22Rv1 (cell line): ENCODE data around the gene CDK5RAP3.

ENCODE experiments used
- H3K27ac ChIP-seq: fragments of 450-650 bp; 2 replicates; pipeline ENCODE4 v1.5.1; 2017
- ZFX ChIP-seq: fragments of 450-650 bp; IDR thresholded peaks from 2 replicates; pipeline ENCODE4 v1.6.1; 2017; ENCODE audit warnings: antibody characterized with exemption, borderline replicate concordance
- TF ChIP-seq, protein P1 (sequence below): fragments of 450-650 bp; IDR thresholded peaks from 2 replicates; pipeline ENCODE4 v1.5.1; 2017; ENCODE audit warnings: mild to moderate bottlenecking

CDK5RAP3 gene

DNA sequence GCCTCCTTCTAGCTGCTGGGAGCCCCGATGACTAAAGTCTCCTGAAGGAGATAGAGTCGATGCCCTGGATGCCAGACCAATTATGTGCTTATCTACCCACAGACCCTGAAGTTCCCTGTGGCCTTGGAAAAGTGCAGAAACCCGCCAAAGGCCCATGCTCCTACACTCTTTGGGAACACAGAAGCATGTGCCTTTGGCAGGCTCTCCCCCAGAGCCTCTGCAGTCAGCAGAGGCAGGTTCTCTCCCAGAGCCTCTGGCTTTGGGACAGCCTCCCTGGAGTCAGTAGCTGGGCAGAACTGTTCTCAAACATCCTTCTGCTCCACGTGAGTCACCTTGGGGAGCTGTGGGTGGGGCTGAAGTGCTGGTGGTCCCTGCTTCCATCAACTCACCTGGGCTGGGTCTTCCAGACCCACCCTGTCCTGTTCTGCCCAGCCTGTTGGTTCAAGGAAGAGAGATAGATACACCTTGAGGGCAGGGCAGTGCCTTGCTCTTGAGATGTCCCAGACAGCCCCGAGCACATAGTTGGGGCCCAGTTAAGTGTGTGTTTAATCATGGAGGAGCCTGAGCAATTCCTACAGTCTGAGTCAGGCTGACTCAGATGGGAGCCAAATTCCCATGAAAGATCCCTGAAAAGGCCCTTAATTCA, 3.2 kb upstream of the CDK5RAP3 start:
- no peak for TF ChIP-seq ZFX
- TF ChIP-seq, protein P1, sequence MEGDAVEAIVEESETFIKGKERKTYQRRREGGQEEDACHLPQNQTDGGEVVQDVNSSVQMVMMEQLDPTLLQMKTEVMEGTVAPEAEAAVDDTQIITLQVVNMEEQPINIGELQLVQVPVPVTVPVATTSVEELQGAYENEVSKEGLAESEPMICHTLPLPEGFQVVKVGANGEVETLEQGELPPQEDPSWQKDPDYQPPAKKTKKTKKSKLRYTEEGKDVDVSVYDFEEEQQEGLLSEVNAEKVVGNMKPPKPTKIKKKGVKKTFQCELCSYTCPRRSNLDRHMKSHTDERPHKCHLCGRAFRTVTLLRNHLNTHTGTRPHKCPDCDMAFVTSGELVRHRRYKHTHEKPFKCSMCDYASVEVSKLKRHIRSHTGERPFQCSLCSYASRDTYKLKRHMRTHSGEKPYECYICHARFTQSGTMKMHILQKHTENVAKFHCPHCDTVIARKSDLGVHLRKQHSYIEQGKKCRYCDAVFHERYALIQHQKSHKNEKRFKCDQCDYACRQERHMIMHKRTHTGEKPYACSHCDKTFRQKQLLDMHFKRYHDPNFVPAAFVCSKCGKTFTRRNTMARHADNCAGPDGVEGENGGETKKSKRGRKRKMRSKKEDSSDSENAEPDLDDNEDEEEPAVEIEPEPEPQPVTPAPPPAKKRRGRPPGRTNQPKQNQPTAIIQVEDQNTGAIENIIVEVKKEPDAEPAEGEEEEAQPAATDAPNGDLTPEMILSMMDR, result no peak

GRCh38 chr17:47968836-47969235, 2.1 kb upstream of the CDK5RAP3 start:
- no peak overlapping the region for H3K27ac ChIP-seq
- no peak for TF ChIP-seq ZFX
- TF ChIP-seq, protein P1, result no peak

More for the DNA sequence above, 3.2 kb upstream of the CDK5RAP3 start:
- no peak overlapping the region for H3K27ac ChIP-seq

DNA sequence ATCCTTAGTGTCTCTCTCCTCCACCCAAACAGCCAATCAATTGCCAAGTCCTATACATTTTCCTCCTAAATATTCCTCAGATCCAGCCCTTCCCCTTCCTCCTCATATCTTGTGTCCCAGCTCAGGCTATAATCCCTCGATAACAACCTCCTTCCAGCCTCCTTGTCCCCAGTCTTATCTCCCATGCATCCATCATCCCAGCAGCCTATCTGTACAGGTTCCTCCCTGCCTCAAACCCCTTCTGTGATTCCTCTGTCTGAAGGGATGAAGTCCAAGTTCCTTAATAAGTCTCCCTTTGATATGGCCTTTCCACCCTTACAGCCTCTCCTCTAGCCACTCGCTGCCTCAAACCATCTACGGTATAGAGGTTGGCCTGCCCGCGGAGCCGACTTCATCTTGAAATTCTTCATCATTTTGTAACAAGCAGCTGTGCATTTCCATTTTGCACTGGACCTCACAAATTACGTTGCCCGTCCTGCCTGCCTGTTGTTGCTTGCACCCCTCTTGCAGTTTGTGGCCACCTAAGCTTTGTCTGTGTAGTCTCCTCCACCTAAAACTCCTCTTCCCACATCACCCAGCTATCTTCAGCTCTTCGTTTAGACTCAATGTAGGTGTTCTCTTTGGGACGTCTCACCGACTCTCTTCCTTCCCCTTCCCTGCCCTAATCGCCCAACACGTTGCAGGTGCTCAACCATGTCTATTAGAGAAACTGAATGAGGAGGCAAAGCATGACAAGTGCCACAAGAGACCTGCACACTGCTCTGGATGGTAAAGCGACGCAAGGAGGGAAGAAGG, 786 bp upstream of the CDK5RAP3 start:
- H3K27ac ChIP-seq, result 0 out of 2 replicates have a peak overlapping the region, but pooled peaks have one; percentile 76

GRCh38 chr17:47973541-47973940, 2.6 kb downstream of the CDK5RAP3 start:
- no peak for TF ChIP-seq ZFX
- TF ChIP-seq, protein P1, result no peak
- H3K27ac ChIP-seq, result no peak overlapping the region

More for the DNA sequence above, 786 bp upstream of the CDK5RAP3 start:
- TF ChIP-seq, protein P1, result no peak
- no peak for TF ChIP-seq ZFX

DNA sequence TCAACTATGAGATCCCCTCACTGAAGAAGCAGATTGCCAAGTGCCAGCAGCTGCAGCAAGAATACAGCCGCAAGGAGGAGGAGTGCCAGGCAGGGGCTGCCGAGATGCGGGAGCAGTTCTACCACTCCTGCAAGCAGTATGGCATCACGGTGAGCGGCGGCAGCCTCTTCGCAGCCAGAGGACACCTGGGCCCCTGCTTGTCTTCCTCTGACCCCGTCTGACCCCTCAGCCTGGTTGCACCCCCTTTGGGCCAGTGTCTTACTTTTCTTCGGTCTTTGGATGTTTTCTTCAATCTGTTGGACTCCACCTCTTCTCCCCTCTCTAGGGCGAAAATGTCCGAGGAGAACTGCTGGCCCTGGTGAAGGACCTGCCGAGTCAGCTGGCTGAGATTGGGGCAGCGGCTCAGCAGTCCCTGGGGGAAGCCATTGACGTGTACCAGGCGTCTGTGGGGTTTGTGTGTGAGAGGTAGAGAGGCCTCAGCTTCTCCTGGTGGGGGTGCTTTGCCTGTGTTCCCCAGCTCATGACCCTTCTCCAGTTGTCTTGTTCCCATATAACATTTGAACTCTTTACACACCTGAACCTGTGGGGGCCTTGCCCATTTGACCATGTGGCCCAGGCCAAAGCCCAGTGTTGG, 4.4 kb downstream of the CDK5RAP3 start:
- TF ChIP-seq ZFX, result no peak
- TF ChIP-seq, protein P1, result no peak
- no peak overlapping the region for H3K27ac ChIP-seq

DNA sequence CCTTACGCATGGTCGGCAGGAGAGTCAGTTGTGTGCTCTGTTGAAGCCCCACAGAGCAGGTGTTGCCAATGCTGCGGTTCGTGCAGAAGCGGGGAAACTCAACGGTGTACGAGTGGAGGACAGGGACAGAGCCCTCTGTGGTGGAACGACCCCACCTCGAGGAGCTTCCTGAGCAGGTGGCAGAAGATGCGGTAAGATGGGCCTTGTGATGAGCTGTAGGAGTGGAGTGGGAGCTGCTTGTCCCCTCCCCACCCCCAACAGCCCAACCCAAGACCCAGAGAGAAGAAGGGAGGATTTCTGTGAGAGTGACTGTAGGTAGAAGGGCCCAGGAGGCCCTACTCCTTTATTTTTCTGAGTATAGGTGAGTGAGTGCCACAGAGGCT, 4.9 kb downstream of the CDK5RAP3 start:
- H3K27ac ChIP-seq, result no peak overlapping the region
- no peak for TF ChIP-seq ZFX
- TF ChIP-seq, protein P1, result no peak
